ENCODE data around the gene RNF141.

Gene RNF141

GRCh38 chr11:10541561-10541930, 559 bp upstream of the RNF141 start:
- Mint-ChIP-seq H3K4me1 (peaks cover 22% of the 10 kb centered on the region), H3K4me3 (peak overlapping the region; percentile 88 to 91), H3K27me3 (no peaks in the 10 kb centered on the region), H3K9me3 (no peaks in the 10 kb centered on the region), H3K27ac (peak overlapping the region; percentile 81 to 94)
- DNase-seq (no peak), ATAC-seq (no peak)

DNA sequence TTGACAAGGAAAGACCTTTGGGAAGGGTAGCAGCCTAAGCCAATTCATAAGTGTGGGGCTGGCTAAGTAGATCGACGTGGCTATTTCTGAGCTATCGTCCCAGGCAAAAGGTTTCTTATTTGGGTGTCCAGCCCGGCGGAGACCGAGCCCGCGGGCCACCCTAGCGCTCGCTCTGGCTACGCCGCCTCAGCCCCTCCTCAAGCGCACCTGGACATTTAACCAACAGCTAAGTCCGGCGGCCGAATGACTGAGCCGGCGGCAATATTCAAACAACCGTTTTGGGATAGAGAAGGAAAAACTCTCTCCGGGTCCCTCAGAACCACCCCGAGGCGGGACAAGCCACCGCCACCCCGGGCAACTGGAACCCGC, 457 bp downstream of the RNF141 start:
- peak overlapping the region; percentile 93 to 94 for H3K27ac Mint-ChIP-seq
- peaks cover 32% of the 10 kb centered on the region for H3K4me1 Mint-ChIP-seq
- ATAC-seq (peak; percentile 21), DNase-seq (no peak)
- no peaks in the 10 kb centered on the region for H3K9me3 Mint-ChIP-seq
- no peaks in the 10 kb centered on the region for H3K27me3 Mint-ChIP-seq
- peak overlapping the region; percentile 88 to 91 for H3K4me3 Mint-ChIP-seq

GRCh38 chr11:10539339-10539738, 1.6 kb downstream of the RNF141 start:
- ATAC-seq (no peak), DNase-seq (no peak)
- Mint-ChIP-seq H3K9me3 (no peaks in the 10 kb centered on the region), H3K27ac (no peak overlapping the region), H3K4me3 (peak overlapping the region; percentile 88 to 91), H3K4me1 (peaks cover 32% of the 10 kb centered on the region), H3K27me3 (no peaks in the 10 kb centered on the region)

GRCh38 chr11:10538924-10539323, 2.1 kb downstream of the RNF141 start:
- Mint-ChIP-seq H3K4me1 (peaks cover 32% of the 10 kb centered on the region), H3K9me3 (no peaks in the 10 kb centered on the region), H3K4me3 (no peak overlapping the region), H3K27ac (no peak overlapping the region), H3K27me3 (no peaks in the 10 kb centered on the region)
- DNase-seq, result no peak
- no peak for ATAC-seq

DNA sequence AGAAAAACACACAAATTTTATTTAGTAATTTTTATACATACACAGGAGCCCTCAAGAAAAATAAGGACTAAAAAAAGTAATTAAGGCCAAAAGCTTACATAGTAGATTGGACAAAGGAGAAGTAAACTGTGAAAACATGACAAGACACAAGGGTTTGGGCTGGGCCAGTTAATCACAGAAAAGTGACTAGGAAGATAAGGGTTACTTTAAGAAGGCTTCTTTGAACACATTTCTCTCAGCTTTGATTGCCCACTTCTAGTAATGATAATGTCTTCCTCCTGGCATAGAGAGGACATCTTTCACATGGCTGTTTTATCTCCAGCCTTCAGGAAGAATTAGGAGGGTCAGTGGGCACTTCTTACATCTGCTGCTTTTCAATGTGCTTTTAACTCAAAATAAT, 3.4 kb downstream of the RNF141 start:
- peaks cover 32% of the 10 kb centered on the region for H3K4me1 Mint-ChIP-seq
- no peaks in the 10 kb centered on the region for H3K9me3 Mint-ChIP-seq
- no peak for ATAC-seq
- no peak overlapping the region for H3K27ac Mint-ChIP-seq
- H3K4me3 Mint-ChIP-seq, result no peak overlapping the region
- H3K27me3 Mint-ChIP-seq, result no peaks in the 10 kb centered on the region
- no peak for DNase-seq

GRCh38 chr11:10534316-10534715, 6.7 kb downstream of the RNF141 start:
- H3K27ac Mint-ChIP-seq, result no peak overlapping the region
- no peaks in the 10 kb centered on the region for H3K27me3 Mint-ChIP-seq
- DNase-seq (no peak), ATAC-seq (no peak)
- no peaks in the 10 kb centered on the region for H3K9me3 Mint-ChIP-seq
- no peak overlapping the region for H3K4me3 Mint-ChIP-seq
- H3K4me1 Mint-ChIP-seq, result peaks cover 17% of the 10 kb centered on the region

GRCh38 chr11:10533323-10533722, 7.7 kb downstream of the RNF141 start:
- Mint-ChIP-seq H3K27me3 (no peaks in the 10 kb centered on the region), H3K4me1 (peaks cover 17% of the 10 kb centered on the region), H3K27ac (peak overlapping the region in 1 of 2 donors; percentile 28), H3K4me3 (no peak overlapping the region), H3K9me3 (no peaks in the 10 kb centered on the region)
- DNase-seq (no peak), ATAC-seq (no peak)

DNA sequence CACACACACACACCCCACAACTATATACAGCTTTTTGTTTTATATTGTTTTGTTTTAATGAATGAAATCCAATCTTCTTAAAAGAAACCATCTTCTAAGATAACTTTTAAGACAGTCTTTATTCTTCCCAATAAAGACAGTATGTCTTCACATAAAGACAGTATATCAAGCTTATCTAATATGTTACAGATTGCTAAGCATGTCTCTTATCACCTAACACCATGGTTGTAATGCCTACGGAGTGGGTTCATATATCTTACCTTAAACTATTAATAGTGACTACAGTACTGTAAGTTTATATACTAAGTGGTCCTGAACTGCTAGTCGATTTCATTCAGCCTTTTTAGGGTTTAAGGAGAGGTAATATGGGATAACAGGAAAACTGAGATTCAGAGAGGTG, 8.5 kb downstream of the RNF141 start:
- Mint-ChIP-seq H3K27me3 (no peaks in the 10 kb centered on the region), H3K9me3 (no peaks in the 10 kb centered on the region), H3K4me3 (no peak overlapping the region), H3K4me1 (peaks cover 21% of the 10 kb centered on the region), H3K27ac (peak overlapping the region in 1 of 2 donors; percentile 54)
- DNase-seq (no peak), ATAC-seq (no peak)

GRCh38 chr11:10529279-10529678, 11.7 kb downstream of the RNF141 start:
- peaks cover 23% of the 10 kb centered on the region for H3K4me1 Mint-ChIP-seq
- H3K27me3 Mint-ChIP-seq, result no peaks in the 10 kb centered on the region
- H3K27ac Mint-ChIP-seq, result no peak overlapping the region
- no peak overlapping the region for H3K4me3 Mint-ChIP-seq
- no peak for ATAC-seq
- no peaks in the 10 kb centered on the region for H3K9me3 Mint-ChIP-seq
- no peak for DNase-seq

- no peak for ATAC-seq
- Mint-ChIP-seq H3K27me3 (no peaks in the 10 kb centered on the region), H3K4me1 (peaks cover 23% of the 10 kb centered on the region), H3K4me3 (no peak overlapping the region), H3K27ac (no peak overlapping the region), H3K9me3 (no peaks in the 10 kb centered on the region)
- DNase-seq, result no peak
Observed at GRCh38 chr11:10528121-10528520, 12.9 kb downstream of the RNF141 start.

DNA sequence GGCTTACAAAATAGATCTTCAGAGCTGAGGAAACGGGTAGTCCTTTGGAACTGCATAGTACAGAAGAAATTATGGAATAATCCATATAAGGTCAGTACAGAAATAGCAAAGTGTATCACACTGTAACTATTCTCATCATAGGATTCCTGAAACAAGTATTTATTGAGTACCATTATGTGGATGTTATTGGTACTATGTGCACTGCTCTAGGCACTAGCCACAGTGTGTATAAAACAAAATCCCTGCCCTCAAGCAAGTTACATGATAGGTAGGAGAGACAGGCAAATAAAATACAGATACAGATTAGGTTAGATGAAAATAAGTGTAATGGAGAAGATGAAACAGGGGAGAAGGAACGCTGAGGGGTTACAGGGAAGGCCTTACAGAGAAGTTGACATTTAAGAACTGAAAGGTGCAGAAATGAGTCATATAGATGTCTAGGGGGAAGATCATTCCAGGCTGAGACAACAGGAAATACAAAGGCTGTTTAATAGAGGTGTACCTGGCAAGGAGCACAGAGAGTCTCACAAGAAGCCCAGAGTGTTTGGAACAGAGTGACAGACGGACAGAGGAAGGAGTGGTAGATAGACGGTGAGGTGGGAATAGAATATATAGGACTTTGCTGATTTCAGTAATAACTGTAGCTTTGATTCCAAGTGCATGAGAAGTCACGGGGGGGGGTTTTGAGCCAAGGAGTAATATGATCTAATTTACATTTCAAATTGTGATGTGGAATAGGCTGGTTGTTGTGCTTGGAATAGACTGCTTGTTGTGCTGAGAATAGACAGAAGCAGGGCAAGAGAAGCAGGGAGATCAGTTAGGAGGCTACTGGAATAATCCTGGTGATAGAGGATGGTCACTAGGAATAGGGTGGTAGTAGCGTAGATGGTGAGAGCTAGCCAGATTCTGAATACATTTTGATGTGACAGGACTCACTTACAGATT, 13.7 kb downstream of the RNF141 start:
- DNase-seq (peak in 1 of 2 donors; percentile 13), ATAC-seq (peak; percentile 96)
- peak overlapping the region; percentile 42 to 44 for H3K4me3 Mint-ChIP-seq
- no peaks in the 10 kb centered on the region for H3K9me3 Mint-ChIP-seq
- no peaks in the 10 kb centered on the region for H3K27me3 Mint-ChIP-seq
- peaks cover 23% of the 10 kb centered on the region for H3K4me1 Mint-ChIP-seq
- H3K27ac Mint-ChIP-seq, result peak overlapping the region; percentile 65 to 84

DNA sequence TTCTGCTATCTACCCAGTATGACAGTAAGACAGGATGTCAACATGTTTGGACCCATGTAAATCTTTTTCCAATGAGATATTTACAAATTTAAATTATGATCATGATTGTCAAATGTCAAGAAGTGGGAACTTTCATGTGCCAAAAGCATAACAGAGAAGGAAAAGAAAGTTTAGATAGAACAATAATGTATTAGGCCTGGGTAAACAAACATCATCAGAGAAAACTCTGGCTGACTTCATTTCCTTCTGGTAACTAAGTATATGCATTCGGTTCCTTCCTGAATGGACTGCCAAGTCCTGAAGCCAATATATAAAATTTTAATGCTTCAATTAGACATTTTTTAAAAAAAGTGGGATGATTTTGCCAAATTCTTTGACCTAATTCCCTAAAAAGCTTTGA, 16.5 kb downstream of the RNF141 start:
- ATAC-seq (no peak), DNase-seq (no peak)
- H3K4me3 Mint-ChIP-seq, result no peak overlapping the region
- no peaks in the 10 kb centered on the region for H3K27me3 Mint-ChIP-seq
- peaks cover 23% of the 10 kb centered on the region for H3K4me1 Mint-ChIP-seq
- H3K27ac Mint-ChIP-seq, result no peak overlapping the region
- no peaks in the 10 kb centered on the region for H3K9me3 Mint-ChIP-seq

DNA sequence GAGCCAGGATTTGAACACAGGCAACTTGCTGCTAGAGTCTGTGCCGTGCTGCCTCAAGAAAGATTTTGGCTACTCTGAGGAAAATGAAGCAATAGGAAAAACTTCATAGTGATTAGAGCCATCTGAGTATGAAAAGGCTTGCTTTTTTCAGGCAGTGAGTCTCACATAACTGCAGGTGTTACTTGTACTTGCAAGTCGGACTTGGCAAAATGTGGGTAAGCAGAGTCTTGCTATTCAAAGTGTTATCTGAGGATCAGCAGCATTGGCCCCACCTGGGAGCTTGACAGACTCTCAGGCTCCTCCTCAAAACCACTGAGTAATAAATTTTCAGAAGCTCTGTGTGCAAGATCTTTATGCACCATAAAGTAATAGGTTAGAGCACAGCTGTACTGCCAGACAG, 18.1 kb downstream of the RNF141 start:
- no peak for ATAC-seq
- no peaks in the 10 kb centered on the region for H3K27me3 Mint-ChIP-seq
- no peak overlapping the region for H3K4me3 Mint-ChIP-seq
- peaks cover 23% of the 10 kb centered on the region for H3K4me1 Mint-ChIP-seq
- DNase-seq, result no peak
- H3K27ac Mint-ChIP-seq, result no peak overlapping the region
- no peaks in the 10 kb centered on the region for H3K9me3 Mint-ChIP-seq

DNA sequence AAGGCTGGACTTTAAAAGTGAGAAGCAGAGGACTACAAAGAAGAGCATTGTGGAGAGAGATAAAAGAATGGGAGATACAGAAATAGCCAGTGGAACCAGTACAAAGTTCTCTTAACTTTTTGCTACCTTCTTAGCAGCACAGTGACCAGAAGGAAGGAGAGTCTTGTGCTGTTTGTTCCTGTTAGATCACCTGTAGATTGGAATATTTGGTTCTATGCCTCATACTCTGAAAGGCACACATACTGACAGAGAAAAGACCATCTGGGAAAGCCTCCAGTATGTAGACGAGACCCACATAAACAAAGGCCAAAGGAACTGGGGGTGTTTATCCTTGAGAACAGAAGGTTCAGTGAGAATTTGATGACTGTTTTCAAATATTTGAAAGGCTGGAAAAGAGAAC, 18.7 kb downstream of the RNF141 start:
- H3K27me3 Mint-ChIP-seq, result no peaks in the 10 kb centered on the region

GRCh38 chr11:10520562-10520961, 20.4 kb downstream of the RNF141 start:
- Mint-ChIP-seq H3K9me3 (no peaks in the 10 kb centered on the region), H3K4me1 (no peaks in the 10 kb centered on the region), H3K27me3 (no peaks in the 10 kb centered on the region), H3K27ac (no peak overlapping the region), H3K4me3 (no peak overlapping the region)
- ATAC-seq, result no peak
- no peak for DNase-seq

More for the DNA sequence above, 18.7 kb downstream of the RNF141 start:
- peak overlapping the region in 1 of 2 donors; percentile 21 for H3K27ac Mint-ChIP-seq
- DNase-seq, result no peak
- ATAC-seq, result no peak
- no peaks in the 10 kb centered on the region for H3K9me3 Mint-ChIP-seq
- H3K4me3 Mint-ChIP-seq, result no peak overlapping the region
- H3K4me1 Mint-ChIP-seq, result peaks cover 16% of the 10 kb centered on the region

DNA sequence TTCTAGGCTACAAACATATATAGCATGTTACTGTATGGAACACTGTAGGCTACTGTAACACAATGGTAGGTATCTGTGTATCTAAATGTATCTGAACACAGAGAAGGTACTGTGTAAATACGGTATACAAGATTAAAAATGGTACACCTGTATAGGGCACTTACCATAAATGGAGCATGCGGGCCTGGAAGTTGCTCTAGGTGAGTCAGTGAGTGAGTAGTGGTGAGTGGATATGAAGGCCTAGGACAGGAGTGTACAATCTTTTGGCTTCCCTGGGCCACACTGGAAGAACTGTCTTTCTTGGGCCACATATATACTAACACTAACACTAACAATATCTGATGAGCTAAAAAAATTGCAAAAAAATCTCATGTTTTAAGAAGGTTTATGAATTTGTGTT, 21.4 kb downstream of the RNF141 start:
- DNase-seq, result no peak
- Mint-ChIP-seq H3K4me1 (no peaks in the 10 kb centered on the region), H3K27ac (no peak overlapping the region), H3K4me3 (no peak overlapping the region), H3K9me3 (no peaks in the 10 kb centered on the region), H3K27me3 (no peaks in the 10 kb centered on the region)
- no peak for ATAC-seq

DNA sequence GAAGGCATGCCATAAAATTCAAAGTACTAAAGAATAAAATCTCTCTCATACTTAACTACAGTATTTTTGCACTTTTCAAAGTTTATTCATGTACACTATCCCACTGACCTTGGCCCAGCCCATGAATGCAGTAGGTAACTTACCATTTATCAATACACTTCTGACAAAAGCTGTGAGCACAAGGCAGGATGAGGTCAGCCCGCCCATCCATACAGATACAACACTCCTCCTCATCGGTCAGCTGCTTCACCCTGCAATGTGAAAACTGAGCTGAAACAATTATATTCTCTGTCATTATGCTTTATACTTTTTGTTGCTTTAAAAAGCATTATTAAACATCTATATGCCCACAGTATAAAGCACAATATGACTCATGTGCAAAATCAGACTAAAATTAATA, 22.1 kb downstream of the RNF141 start:
- no peak overlapping the region for H3K27ac Mint-ChIP-seq
- H3K27me3 Mint-ChIP-seq, result no peaks in the 10 kb centered on the region
- H3K9me3 Mint-ChIP-seq, result no peaks in the 10 kb centered on the region
- no peaks in the 10 kb centered on the region for H3K4me1 Mint-ChIP-seq
- H3K4me3 Mint-ChIP-seq, result no peak overlapping the region
- ATAC-seq, result no peak
- DNase-seq, result no peak
